NB4 (cell line): Measurements from ENCODE around the gene ZMYM2.

Source experiments
- DNase-seq: peaks from one replicate; pipeline ENCODE4 v3.0.0; 2010; ENCODE audit warnings: low read depth
- H3K4me3 ChIP-seq: one replicate; pipeline ENCODE4 v1.5.1; 2011; ENCODE audit warnings: mild to moderate bottlenecking, low read depth, low read length, moderate library complexity
- MAX ChIP-seq: IDR thresholded peaks from 2 replicates; pipeline ENCODE4 v1.6.1; 2011; ENCODE audit warnings: low read depth, low read length
- MYC ChIP-seq: IDR thresholded peaks from 2 replicates; pipeline ENCODE4 v1.6.1; 2011; ENCODE audit warnings: low read depth, low read length
- POLR2A ChIP-seq: IDR thresholded peaks from 2 replicates; pipeline ENCODE4 v1.6.1; 2011; ENCODE audit warnings: mild to moderate bottlenecking; ENCODE audit not compliant: insufficient read length; ENCODE audit errors: extremely low read depth
- TF ChIP-seq, protein P1 (sequence below): IDR thresholded peaks from one replicate; pipeline ENCODE4 v1.5.1; 2012; ENCODE audit warnings: low read depth, low read length

Gene ZMYM2

GRCh38 chr13:20140487-20140886 lies 182.0 kb downstream of the ZMYM2 start:
- DNase-seq, result no peak
- TF ChIP-seq MAX (no peak), POLR2A (no peak), MYC (no peak)
- TF ChIP-seq, protein P1, sequence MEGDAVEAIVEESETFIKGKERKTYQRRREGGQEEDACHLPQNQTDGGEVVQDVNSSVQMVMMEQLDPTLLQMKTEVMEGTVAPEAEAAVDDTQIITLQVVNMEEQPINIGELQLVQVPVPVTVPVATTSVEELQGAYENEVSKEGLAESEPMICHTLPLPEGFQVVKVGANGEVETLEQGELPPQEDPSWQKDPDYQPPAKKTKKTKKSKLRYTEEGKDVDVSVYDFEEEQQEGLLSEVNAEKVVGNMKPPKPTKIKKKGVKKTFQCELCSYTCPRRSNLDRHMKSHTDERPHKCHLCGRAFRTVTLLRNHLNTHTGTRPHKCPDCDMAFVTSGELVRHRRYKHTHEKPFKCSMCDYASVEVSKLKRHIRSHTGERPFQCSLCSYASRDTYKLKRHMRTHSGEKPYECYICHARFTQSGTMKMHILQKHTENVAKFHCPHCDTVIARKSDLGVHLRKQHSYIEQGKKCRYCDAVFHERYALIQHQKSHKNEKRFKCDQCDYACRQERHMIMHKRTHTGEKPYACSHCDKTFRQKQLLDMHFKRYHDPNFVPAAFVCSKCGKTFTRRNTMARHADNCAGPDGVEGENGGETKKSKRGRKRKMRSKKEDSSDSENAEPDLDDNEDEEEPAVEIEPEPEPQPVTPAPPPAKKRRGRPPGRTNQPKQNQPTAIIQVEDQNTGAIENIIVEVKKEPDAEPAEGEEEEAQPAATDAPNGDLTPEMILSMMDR, result no peak
- H3K4me3 ChIP-seq, result no peak overlapping the region
